ENCODE results near the gene ENOX2. TPM values are rescaled to one million over a fixed set of nuclear protein-coding genes. Genes with fewer than 3 reads are reported as not detected.

The ENOX2 gene
- total RNA-seq, 4 donors from 2014 or later, result 1.5 to 10.4 (median 4.6) TPM

DNA sequence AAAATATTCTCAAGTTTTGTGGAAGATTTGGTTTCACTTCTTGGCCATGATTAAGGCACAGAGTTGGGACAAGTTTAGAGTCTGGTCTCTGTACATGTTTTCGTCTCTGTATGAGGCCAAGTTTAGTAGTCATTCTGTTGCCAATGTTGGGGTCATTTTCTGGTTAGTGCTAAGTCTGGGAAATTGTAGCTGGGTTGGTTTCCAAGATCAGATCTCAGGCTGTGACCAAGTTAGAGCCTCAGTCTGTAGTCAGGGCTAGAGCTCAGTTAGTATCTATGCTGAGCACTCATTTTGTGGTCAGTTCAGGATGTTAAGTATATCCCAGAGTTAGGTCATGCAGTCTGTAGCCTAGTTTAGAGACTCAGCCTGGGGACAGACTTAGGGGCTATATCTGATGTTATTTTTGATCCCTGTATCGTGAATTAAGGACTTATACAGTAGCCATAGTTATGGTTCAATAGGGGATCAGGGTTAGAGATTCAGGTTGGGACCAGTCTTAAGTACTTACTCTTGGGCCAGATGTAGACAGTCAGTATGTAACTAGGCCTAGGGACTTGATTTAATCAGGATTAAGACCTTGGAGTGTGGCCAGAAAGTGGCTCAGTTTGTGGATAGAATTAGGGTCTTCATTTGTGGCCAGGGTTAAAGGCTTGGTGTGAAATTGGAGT is 6.6 kb upstream of the ENOX2 start:
- H3K9me3 ChIP-seq, result no peaks in the 10 kb centered on the region
- in situ Hi-C loops (cut with MboI; ENCODE audit: low pct_ligation_motif_present in 1 of 4, low pct_unique_long_range_greater_than_20kb in 1 of 4, low sequenced_read_pairs in 3 of 4) (loop anchor here (10.0 to 25.0 kb wide), 5 partner anchors 365 to 1297 kb away; partner anchors contain the start of gene GPR119 (in 2 of the 4)), intact Hi-C loops (cut with DNase I; ENCODE audit: low total_unique reads) (no loop called here)
- H3K27me3 ChIP-seq, result no peaks in the 10 kb centered on the region
- whole genome bisulfite sequencing, 2 donors (ENCODE audit: low coverage in 1 of 2), result 64% methylated on average over 2 of the region's 2 CpGs; no CpG with 5 or more reads in 1 of the 2 donors
- H3K4me1 ChIP-seq, result no peaks in the 10 kb centered on the region
- TF ChIP-seq EP300 (IDR thresholded peaks at IDR 0.05; ENCODE audit: low read depth) (no peak), CTCF (IDR thresholded peaks at IDR 0.05) (no peak), POLR2A (IDR thresholded peaks at IDR 0.05) (no peak)
- H3K27ac ChIP-seq, result no peak overlapping the region
- no peak for DNase-seq
- no peaks in the 10 kb centered on the region for H3K36me3 ChIP-seq
- H3K4me3 ChIP-seq, result no peak overlapping the region

DNA sequence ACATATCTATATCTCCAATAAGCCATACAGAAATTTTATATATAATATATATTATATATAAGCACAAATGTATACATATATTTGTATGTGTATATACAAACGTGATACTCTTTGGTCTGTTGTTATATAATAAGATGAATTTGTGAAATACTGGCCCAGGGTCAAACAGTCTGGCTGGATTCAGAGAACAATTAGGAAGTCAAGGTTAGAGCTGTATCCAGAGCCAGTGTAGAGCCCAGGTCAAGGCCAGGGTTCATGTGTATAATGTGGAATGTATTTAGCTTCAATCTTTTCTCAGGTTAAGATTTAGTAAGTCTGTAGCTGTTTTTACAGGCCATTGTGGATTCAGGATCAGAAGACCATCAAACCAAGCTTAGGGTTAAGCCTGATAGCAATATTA is 3.8 kb upstream of the ENOX2 start:
- intact Hi-C loops (cut with DNase I; ENCODE audit: low total_unique reads), result no loop called here
- in situ Hi-C loops (cut with MboI; ENCODE audit: low pct_ligation_motif_present in 1 of 4, low pct_unique_long_range_greater_than_20kb in 1 of 4, low sequenced_read_pairs in 3 of 4), result loop anchor here (25.0 kb wide), 3 partner anchors 369 to 1294 kb away; partner anchors contain the start of gene GPR119 (in 2 of the 4)
- Histone ChIP-seq H3K9me3 (no peaks in the 10 kb centered on the region), H3K27ac (no peak overlapping the region), H3K4me1 (peaks cover 0 to 5% (median 2%) of the 10 kb centered on the region in 4 donors), H3K36me3 (no peaks in the 10 kb centered on the region), H3K27me3 (no peaks in the 10 kb centered on the region), H3K4me3 (no peak overlapping the region)
- TF ChIP-seq EP300 (IDR thresholded peaks at IDR 0.05; ENCODE audit: low read depth) (no peak), POLR2AphosphoS5 (IDR thresholded peaks at IDR 0.05) (no peak), POLR2A (IDR thresholded peaks at IDR 0.05) (no peak), CTCF (IDR thresholded peaks at IDR 0.05) (no peak)
- DNase-seq, result no peak
- 52 to 92% methylated on average over 1 of the region's 1 CpG for WGBS, 2 donors (ENCODE audit: low coverage in 1 of 2)

DNA sequence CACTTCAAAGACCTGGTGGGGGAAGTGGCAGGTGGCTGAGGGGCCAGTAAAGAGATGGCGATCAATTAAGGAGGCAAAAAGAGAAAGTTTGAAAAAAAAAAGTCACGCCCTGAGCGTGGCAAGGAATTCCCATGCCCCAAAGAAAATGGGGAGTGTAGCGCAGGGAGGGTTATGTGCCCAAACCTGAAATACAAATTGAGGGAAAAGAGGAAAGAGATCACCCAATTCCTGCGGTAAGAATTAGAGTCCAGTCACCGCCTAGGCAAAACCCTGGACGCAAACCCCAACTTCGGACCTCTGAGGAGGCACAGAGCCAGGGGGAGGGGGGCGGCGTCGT is 595 bp downstream of the ENOX2 start:
- Histone ChIP-seq H3K4me1 (peaks cover 0 to 7% (median 3%) of the 10 kb centered on the region in 4 donors), H3K27me3 (no peaks in the 10 kb centered on the region), H3K36me3 (no peaks in the 10 kb centered on the region), H3K4me3 (peak overlapping the region; percentile 45 to 90 (median 82)), H3K9me3 (no peaks in the 10 kb centered on the region), H3K27ac (peak overlapping the region; percentile 74 to 88 (median 84))
- TF ChIP-seq POLR2AphosphoS5 (IDR thresholded peaks at IDR 0.05) (no peak), POLR2A (IDR thresholded peaks at IDR 0.05) (no peak), CTCF (IDR thresholded peaks at IDR 0.05) (no peak), EP300 (IDR thresholded peaks at IDR 0.05; ENCODE audit: low read depth) (no peak)
- intact Hi-C loops (cut with DNase I; ENCODE audit: low total_unique reads), result no loop called here
- WGBS, 2 donors (ENCODE audit: low coverage in 1 of 2), result 31% methylated on average over 11 of the region's 11 CpGs; no CpG with 5 or more reads in 1 of the 2 donors
- DNase-seq, result no peak
- in situ Hi-C loops (cut with MboI; ENCODE audit: low pct_ligation_motif_present in 1 of 4, low pct_unique_long_range_greater_than_20kb in 1 of 4, low sequenced_read_pairs in 3 of 4), result loop anchor here (25.0 kb wide), 3 partner anchors 365 to 1290 kb away; partner anchors contain the start of gene GPR119 (in 2 of the 4)

GRCh38 chrX:130896802-130897501 is 6.1 kb downstream of the ENOX2 start:
- 80 to 81% methylated on average over 4 to 9 of the region's 9 CpGs for WGBS, 2 donors (ENCODE audit: low coverage in 1 of 2)
- in situ Hi-C loops (cut with MboI; ENCODE audit: low pct_ligation_motif_present in 1 of 4, low pct_unique_long_range_greater_than_20kb in 1 of 4, low sequenced_read_pairs in 3 of 4), result no loop called here
- TF ChIP-seq EP300 (IDR thresholded peaks at IDR 0.05; ENCODE audit: low read depth) (no peak), POLR2AphosphoS5 (IDR thresholded peaks at IDR 0.05) (no peak), CTCF (IDR thresholded peaks at IDR 0.05) (no peak), POLR2A (IDR thresholded peaks at IDR 0.05) (no peak)
- no peaks in the 10 kb centered on the region for H3K9me3 ChIP-seq
- intact Hi-C loops (cut with DNase I; ENCODE audit: low total_unique reads), result no loop called here
- no peak for DNase-seq
- H3K4me1 ChIP-seq, result peaks cover 0 to 4% (median under 1%) of the 10 kb centered on the region in 4 donors
- no peaks in the 10 kb centered on the region for H3K36me3 ChIP-seq
- no peak overlapping the region for H3K4me3 ChIP-seq
- H3K27ac ChIP-seq, result peak overlapping the region in 1 of 4 donors; percentile 34
- no peaks in the 10 kb centered on the region for H3K27me3 ChIP-seq
